ENCODE data around the gene VASH2. TPM values are rescaled to one million over a fixed set of nuclear protein-coding genes. Genes with fewer than 3 reads are reported as not detected.
"Not testable (repeated sequence)": the region's sequence is repeated elsewhere in the genome, so short reads cannot be mapped to it uniquely, and the experiment has no call there.

The VASH2 gene
- total RNA-seq, 1 donor from 2014 or later = 2.9 TPM

GRCh38 chr1:212984522-212985291, 34.4 kb downstream of the VASH2 start:
- Histone ChIP-seq H3K27me3 (ENCODE audit: control insufficient read depth, insufficient read depth, low read length) (no peaks in the 10 kb centered on the region), H3K4me3 (ENCODE audit: low read depth, low read length) (no peak overlapping the region), H3K36me3 (ENCODE audit: control insufficient read depth, insufficient read depth, low read length) (no peaks in the 10 kb centered on the region)
- no peak for DNase-seq (ENCODE audit: low read depth)
- no peak for TF ChIP-seq CTCF (IDR thresholded peaks at IDR 0.05; ENCODE audit: insufficient read depth, low read length, poor library complexity, severe bottlenecking)

GRCh38 chr1:212986551-212986950, 36.2 kb downstream of the VASH2 start:
- H3K36me3 ChIP-seq (ENCODE audit: control insufficient read depth, insufficient read depth, low read length) = no peaks in the 10 kb centered on the region
- DNase-seq (ENCODE audit: low read depth) = no peak
- H3K27me3 ChIP-seq (ENCODE audit: control insufficient read depth, insufficient read depth, low read length) = no peaks in the 10 kb centered on the region
- no peak overlapping the region for H3K4me3 ChIP-seq (ENCODE audit: low read depth, low read length)
- TF ChIP-seq CTCF (IDR thresholded peaks at IDR 0.05; ENCODE audit: insufficient read depth, low read length, poor library complexity, severe bottlenecking) = no peak

GRCh38 chr1:212987702-212988322, 37.5 kb downstream of the VASH2 start:
- Histone ChIP-seq H3K36me3 (ENCODE audit: control insufficient read depth, insufficient read depth, low read length) (no peaks in the 10 kb centered on the region), H3K4me3 (ENCODE audit: low read depth, low read length) (no peak overlapping the region), H3K27me3 (ENCODE audit: control insufficient read depth, insufficient read depth, low read length) (no peaks in the 10 kb centered on the region)
- DNase-seq (ENCODE audit: low read depth) = no peak
- TF ChIP-seq CTCF (IDR thresholded peaks at IDR 0.05; ENCODE audit: insufficient read depth, low read length, poor library complexity, severe bottlenecking) = no peak

- Histone ChIP-seq H3K4me3 (ENCODE audit: low read depth, low read length) (no peak overlapping the region), H3K27me3 (ENCODE audit: control insufficient read depth, insufficient read depth, low read length) (no peaks in the 10 kb centered on the region), H3K36me3 (ENCODE audit: control insufficient read depth, insufficient read depth, low read length) (no peaks in the 10 kb centered on the region)
- DNase-seq (ENCODE audit: low read depth) = no peak
- no peak for TF ChIP-seq CTCF (IDR thresholded peaks at IDR 0.05; ENCODE audit: insufficient read depth, low read length, poor library complexity, severe bottlenecking)
Observed at GRCh38 chr1:212990276-212990675, 39.9 kb downstream of the VASH2 start.

GRCh38 chr1:212993960-212994359, 43.6 kb downstream of the VASH2 start:
- not testable (repeated sequence) for H3K36me3 ChIP-seq (ENCODE audit: control insufficient read depth, insufficient read depth, low read length); H3K27me3 ChIP-seq (ENCODE audit: control insufficient read depth, insufficient read depth, low read length)

GRCh38 chr1:212994926-212995325, 44.6 kb downstream of the VASH2 start:
- Histone ChIP-seq H3K4me3 (ENCODE audit: low read depth, low read length) (no peak overlapping the region), H3K27me3 (ENCODE audit: control insufficient read depth, insufficient read depth, low read length) (no peaks in the 10 kb centered on the region), H3K36me3 (ENCODE audit: control insufficient read depth, insufficient read depth, low read length) (no peaks in the 10 kb centered on the region)
- DNase-seq (ENCODE audit: low read depth) = no peak
- no peak for TF ChIP-seq CTCF (IDR thresholded peaks at IDR 0.05; ENCODE audit: insufficient read depth, low read length, poor library complexity, severe bottlenecking)

More at GRCh38 chr1:212993960-212994359, 43.6 kb downstream of the VASH2 start:
- not testable (repeated sequence) for H3K4me3 ChIP-seq (ENCODE audit: low read depth, low read length); DNase-seq (ENCODE audit: low read depth)
